IPS-NIHi7 (cell line): ENCODE data around the gene DAB2IP.

Source experiments
- DNase-seq: peaks from one replicate; pipeline ENCODE4 v3.0.0; 2012; ENCODE audit warnings: mixed read lengths; ENCODE audit errors: extremely low spot score

The DAB2IP gene

DNA sequence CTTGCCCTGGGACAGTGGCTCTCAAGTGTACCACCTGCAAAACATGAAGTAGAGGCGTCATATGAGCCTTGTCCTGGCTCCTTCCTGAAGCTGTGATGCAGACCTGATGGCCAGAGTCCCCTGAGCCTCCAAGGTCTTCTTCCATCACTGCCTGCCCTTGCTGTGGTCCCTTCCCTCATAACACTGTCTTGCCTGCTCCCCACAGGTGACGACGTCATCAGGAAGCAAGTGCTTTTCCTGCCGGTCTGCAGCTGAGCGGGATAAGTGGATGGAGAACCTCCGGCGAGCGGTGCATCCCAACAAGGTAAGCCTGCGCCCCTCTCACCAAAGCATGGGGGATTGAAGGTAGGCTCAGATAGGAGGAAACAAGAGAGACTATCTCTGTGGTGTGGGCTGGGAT lies 107.3 kb downstream of the DAB2IP start:
- DNase-seq: no peak

DNA sequence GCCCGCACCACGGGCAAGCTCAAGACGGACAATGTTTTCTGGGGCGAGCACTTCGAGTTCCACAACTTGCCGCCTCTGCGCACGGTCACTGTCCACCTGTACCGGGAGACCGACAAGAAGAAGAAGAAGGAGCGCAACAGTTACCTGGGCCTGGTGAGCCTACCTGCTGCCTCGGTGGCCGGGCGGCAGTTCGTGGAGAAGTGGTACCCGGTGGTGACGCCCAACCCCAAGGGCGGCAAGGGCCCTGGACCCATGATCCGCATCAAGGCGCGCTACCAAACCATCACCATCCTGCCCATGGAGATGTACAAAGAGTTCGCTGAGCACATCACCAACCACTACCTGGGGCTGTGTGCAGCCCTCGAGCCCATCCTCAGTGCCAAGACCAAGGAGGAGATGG lies 108.6 kb downstream of the DAB2IP start:
- no peak for DNase-seq

DNA sequence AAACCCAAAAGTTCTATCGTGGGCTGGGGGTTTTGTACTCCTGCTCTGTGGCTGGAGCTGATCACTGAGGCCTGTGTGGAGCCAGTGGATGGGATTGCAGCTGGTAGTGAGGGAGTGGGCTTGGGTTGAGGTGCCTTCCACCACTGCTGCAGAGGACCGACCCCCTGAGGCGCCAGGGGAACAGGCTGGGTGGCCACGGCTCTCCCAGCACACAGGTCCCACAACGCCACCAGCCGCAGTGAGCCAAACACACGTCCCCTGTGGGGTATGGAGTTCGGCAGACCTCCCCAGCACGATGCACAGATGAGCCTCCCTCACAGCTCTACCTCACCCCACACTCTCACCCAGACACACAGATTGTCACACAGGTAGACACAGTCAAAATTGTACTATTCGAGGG lies 109.1 kb downstream of the DAB2IP start:
- no peak for DNase-seq

DNA sequence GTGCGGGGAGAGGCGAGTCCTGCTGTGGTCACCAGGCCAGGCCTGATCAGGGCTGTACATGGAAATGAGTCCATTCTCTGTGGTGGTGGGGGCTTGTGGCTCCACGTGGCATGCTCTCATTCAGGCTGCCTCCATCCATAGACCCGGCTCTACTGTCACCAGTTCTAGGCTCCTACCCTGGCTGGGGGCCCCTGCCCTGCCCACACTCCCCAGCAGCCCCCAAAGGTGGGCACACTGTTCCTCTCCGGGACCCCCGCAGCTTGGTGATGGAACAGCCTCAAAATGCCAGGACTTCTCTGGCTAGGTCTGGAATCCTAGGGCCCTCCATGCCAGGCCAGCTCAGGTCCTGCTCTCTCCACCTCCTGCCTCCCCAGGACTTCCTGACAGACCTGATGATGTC lies 111.7 kb downstream of the DAB2IP start:
- DNase-seq: no peak

DNA sequence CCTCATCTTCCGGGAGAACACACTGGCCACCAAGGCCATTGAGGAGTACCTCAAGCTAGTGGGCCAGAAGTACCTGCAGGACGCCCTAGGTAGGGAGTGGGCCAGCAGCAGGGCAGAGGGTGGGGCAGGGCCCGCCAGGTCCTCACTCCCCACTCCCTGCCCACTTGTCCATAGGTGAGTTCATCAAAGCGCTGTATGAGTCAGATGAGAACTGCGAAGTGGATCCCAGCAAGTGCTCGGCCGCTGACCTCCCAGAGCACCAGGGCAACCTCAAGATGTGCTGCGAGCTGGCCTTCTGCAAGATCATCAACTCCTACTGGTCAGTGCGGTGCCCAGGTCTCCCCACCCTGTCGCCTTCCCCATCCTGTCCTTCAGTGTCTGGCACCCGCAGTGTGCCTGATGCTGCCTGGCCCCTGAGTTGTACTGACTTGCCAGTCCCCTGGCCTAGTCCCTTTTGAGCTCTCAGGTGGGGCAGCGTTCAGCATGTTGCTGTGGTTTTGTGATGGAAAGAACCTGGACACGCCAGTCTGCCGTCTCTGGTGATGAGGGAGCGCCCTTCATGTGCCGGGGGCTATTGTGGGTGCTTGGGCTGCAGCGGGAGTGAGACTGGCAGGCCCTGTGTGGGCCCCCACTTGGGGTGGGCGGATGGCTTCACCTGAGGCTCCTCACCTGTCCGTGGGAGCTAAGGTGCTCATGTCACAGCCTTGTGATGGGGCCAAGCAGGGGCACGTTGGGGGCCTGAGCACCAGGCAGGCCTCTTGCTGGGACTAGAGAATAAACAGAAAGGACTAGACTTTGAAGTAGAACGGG lies 112.3 kb downstream of the DAB2IP start:
- DNase-seq: no peak

DNA sequence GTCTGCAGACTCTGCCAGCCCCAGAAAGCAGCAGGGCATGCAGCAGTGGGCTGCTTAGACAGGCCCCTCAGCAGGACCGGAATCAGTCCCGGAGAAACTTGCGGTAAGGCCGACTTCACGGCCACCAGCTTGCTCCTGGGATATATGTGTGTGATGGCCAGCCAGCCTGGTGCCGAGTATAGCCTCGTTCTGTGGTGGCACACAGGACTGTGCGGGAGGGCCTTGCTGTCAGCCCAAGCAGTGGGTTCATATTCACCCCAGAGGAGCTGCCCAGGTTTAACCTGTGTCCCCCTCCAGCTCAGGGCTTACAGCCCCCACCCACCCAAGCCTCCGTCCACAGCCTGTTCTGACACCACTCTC lies 112.9 kb downstream of the DAB2IP start:
- DNase-seq: no peak

DNA sequence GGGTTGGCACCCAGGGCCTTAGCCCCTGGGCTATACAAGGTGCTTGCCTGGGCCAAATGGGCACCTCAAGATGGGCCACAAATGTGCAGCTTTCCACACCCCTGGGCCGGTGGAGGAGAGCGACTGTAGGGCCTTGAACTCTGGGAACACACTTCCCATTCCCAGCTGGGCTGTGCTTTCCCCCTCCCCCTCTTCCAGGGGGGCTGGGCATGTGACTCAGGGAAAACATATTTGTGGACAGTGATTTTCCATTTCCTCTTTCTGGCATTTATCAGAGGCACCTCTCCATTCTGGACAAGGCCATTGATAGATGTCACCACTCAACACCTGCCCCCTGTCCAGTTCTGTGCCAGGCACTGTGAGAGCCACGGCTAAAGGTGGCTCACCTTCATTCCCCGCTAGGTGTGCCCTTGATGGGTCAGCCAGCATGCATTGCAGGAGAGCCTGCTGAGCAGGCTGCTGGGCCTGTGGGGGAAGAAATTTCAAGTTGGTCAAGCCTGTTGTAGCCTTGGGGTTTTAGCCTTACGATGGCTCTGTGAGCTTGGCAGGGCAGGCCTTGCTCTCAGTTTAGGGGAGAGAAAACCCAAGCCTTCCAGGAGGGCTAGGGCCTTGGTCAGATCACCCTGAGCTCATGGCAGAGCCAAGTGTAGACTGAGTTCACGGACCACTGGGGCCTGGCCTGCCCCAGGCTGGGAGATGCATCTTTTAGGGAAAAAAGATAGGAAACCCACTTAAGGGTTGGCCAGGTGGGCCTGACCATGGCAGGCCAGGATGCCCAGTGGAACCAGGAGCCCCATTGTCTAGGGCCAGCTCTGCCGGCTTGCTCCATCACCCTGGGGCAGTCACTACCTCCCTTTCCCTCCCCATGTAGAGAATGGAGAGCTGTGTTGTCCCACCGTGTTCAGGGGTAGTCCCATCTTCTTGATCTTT lies 113.9 kb downstream of the DAB2IP start:
- DNase-seq: no peak

DNA sequence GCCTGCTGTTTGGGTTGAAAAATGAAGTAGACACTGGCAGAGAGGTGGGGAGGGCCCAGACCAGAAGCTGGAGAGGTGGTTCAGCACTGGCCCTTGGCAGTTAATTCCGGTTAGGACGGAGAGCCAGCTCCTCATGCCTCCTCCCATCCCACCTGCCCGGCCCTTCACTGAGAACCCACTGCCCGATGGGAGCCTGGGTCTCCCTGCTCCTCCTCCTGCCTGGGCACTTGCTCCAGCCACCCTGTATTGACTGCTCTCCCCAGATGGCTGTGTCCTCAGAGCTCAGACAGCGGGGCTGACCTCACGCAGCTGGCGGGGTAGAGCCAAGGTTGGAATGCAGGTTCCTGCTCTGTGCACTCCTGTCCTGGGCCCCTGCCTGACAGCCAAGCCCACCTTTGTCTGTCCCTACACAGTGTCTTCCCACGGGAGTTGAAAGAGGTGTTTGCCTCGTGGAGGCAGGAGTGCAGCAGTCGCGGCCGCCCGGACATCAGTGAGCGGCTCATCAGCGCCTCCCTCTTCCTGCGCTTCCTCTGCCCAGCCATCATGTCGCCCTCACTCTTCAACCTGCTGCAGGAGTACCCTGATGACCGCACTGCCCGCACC lies 114.7 kb downstream of the DAB2IP start:
- DNase-seq: no peak

DNA sequence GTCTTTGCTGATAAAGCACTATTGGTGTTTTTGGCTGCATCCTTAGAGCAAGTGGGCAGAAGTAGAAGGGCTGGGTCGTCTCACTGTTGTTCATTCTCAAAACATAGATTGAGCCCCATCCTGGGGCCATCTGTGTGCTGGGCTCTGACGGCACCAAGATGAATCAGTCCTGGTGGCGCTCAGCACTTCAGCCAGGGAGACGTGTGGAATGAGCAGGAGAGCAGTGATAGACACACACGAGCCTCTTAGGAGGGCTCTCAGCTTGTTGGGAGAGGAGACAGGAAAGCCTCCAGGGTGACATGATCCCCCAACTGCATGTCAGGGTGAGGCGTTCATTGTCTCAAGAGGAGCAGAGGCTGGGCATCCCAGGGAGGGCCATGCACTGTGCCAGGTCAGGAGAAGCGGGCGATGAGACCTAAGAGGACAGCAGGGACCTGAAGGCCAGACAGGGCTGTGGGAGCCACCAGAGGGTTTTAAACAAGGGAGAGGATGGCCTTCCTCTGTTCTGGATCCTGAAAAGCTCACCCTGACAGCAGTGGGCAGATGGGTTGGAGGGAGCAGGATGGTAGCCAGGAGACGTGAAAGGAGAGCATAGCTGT lies 115.8 kb downstream of the DAB2IP start:
- no peak for DNase-seq

DNA sequence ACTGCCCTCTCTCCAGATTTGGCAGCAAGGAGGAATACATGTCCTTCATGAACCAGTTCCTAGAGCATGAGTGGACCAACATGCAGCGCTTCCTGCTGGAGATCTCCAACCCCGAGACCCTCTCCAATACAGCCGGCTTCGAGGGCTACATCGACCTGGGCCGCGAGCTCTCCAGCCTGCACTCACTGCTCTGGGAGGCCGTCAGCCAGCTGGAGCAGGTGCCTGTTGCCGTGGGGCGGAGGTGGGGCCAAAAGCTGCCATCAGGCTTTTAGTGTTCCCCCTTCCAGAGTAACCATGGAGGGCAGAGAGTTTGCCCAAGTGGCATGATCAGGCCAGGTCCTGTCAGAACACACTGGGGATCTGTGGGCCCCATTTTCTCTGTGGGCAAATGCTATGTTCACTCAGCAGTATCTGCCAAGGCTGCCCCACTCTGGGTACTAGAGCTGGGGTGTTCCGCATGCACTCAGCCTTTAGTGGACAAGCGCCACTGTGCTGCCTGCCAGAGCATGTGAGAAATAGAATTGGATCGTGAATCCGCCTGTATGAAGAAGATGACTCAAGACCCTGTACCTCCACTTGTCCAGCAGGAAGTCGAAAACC lies 117.1 kb downstream of the DAB2IP start:
- DNase-seq: no peak

DNA sequence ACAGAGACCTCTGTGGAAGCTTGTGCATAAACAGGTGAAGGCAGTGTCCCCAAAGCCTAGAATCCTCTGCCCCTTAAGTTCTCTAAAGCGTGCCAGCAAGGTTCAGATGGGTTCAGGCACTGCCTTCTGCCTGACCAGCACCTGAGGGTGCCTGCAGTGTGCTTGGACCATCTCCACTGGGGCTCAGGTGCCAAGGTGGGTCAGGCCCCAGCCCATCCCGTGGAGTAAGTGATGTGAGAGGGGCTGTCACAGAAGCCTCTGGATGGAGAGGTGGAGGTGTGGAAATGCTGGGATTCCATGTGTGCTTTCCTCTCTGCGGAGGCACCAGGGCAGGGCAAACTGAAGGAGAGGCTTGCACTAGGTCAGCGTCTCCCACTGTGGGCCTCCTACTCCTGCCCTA lies 118.5 kb downstream of the DAB2IP start:
- DNase-seq: no peak

DNA sequence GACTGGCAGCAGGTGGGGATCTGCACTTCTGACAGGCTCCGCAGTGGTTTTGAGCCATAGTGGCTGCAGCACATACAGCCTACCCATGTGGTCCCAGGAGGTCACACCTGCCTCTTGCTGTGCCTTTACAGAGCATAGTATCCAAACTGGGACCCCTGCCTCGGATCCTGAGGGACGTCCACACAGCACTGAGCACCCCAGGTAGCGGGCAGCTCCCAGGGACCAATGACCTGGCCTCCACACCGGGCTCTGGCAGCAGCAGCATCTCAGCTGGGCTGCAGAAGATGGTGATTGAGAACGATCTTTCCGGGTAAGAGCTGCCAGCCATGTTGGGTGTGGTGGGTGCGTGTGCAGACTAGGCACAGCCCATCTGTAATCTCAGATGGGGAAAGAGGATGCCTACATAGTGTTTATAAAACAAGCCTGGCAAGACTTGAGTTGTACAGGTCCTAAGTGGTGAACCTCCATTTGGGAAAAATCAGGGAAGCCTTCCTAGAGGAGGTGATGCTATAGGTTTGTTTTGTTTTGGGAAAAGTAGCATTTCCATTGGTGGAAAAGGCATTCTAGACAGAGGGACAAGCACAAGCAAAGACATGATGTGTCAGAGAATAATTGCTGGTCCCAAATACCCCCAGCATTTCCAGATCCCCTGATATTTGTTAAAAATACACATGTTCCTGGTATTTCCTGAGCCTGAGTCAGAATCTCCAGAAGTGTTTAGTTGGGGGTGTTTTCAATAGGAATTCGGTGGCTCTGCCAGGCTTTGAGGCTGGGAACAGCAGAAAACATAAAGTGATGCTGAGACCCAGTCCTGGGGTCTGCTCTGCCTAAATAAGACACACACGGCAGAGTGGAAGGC lies 119.2 kb downstream of the DAB2IP start:
- no peak for DNase-seq

DNA sequence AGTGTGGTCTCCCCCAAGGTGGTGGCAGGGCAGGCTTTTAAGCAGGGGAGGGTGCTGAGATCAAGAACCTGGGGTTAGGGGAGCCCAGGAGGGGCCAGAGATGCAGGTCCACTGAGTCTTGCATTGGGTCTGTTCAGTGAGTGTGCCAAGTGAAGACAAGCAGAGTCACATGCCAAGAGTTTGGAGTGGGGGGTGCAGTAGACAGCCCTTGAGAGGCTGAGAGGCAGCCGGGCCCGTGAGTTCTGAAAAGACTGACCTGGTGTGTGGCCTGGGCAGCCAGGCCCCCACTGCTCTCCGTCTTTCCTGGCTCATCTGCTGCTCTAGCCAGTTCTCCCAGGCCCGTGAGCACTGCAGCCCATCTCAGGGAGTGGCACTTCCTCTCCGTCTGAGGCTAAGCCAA lies 120.0 kb downstream of the DAB2IP start:
- no peak for DNase-seq

DNA sequence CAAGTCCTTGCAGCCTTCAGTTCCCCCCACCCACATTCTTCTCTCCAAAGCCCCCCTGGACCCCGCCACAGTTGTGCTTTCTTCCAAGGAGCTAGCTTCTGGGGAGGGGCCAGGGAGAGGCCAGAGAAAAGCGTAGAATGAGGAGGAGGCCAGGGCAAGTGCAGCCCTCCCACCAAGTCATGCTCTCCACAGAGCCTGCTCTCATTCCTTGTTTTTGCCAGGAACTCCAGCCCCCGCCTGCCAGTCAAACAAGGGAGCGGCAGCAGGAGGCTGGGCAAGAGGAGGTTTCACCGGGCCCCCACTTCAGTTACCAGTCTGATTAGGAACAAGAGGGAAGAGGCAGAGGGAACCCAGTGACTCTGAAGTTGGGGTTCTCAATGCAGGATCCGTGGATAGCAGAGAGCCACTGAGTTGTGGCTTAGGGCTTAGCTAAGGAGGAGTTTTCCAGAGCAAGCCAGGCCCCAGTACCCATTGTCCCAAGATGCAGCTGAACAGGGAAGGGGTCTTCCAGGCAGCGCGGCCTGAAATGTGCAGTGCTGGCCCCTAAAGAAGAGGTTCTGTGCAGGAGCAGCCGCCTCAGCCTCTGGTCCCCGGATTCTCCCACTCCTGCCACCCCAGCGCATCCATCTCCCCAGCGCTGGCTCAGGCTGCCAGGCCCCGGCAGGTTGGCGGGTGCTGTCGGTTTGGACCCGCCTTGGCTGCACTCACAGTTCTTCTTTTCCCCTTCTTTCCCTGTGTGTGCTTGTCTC lies 120.6 kb downstream of the DAB2IP start:
- DNase-seq: no peak

DNA sequence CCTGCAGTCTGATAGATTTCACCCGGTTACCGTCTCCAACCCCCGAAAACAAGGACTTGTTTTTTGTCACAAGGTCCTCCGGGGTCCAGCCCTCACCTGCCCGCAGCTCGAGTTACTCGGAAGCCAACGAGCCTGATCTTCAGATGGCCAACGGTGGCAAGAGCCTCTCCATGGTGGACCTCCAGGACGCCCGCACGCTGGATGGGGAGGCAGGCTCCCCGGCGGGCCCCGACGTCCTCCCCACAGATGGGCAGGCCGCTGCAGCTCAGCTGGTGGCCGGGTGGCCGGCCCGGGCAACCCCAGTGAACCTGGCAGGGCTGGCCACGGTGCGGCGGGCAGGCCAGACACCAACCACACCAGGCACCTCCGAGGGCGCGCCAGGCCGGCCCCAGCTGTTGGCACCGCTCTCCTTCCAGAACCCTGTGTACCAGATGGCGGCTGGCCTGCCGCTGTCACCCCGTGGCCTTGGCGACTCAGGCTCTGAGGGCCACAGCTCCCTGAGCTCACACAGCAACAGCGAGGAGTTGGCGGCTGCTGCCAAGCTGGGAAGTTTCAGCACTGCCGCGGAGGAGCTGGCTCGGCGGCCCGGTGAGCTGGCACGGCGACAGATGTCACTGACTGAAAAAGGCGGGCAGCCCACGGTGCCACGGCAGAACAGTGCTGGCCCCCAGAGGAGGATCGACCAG lies 121.3 kb downstream of the DAB2IP start:
- DNase-seq: no peak

DNA sequence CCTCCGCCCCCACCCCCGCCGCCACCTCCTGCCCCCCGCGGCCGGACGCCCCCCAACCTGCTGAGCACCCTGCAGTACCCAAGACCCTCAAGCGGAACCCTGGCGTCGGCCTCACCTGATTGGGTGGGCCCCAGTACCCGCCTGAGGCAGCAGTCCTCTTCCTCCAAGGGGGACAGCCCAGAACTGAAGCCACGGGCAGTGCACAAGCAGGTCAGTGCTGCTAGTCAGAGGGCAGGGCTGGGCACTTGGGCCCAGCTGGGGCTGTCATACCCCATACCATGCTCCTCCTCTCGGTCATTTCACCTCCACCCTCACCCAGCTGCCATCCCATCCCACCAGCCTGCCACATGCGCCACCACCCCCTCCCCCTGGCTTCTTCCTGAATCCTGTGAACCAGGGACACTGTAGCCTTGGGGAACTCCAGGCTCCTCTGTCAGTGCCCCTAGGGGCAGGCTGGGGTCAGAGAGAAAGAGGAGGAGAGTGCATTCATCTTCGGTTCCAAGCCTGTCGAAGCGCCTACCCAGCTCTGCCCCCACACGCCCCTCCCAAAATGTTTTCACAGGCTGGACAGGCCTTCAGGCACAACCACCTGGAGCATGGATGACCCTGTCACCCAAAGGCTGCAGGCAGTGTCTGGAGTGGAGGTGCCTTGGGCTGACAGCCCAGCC lies 122.0 kb downstream of the DAB2IP start:
- DNase-seq: no peak

DNA sequence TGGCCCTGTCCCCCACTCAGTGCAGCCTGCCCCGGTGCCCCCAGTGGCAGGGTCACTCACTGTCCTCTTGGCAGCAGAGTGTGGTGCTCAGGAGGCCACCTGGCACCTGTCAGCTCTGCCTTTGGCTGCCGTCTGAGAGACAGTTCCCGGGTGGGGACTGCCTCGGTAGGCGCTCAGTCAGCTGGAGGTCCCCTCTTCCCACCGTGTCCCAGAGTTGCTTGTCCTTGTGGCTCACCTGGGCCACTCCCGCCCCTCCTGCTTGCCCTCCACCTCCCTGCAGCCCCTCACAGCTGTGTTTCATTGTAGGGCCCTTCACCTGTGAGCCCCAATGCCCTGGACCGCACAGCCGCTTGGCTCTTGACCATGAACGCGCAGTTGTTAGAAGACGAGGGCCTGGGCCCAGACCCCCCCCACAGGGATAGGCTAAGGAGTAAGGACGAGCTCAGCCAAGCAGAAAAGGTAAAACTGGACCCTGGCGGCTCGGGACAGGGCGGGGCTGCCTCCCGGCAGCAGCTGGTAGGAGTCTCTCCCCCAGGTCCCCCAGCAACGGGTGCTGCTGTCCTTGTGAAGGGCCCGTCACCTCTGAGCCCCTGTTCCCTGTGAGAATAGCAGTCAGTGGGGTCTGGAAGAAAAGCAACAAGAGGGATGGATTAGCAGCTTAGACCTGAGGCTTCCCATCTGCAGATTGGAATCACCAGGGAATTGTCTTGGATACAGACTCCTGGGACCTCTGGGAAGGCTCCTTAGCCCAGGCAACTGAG lies 122.7 kb downstream of the DAB2IP start:
- no peak for DNase-seq
